HG03196 (cell line): ENCODE data around the gene SKI.
"Not testable (repeated sequence)": the region's sequence is repeated elsewhere in the genome, so short reads cannot be mapped to it uniquely, and the experiment has no call there.

Source experiments
- ATAC-seq: cut with Tn5 transposase; IDR thresholded peaks from one replicate; pipeline ENCODE4 v1.9.1; 2021; ENCODE audit not compliant: unreplicated experiment

SKI gene

GRCh38 chr1:2242814-2243725 is 15.0 kb downstream of the SKI start:
- ATAC-seq: no peak

DNA sequence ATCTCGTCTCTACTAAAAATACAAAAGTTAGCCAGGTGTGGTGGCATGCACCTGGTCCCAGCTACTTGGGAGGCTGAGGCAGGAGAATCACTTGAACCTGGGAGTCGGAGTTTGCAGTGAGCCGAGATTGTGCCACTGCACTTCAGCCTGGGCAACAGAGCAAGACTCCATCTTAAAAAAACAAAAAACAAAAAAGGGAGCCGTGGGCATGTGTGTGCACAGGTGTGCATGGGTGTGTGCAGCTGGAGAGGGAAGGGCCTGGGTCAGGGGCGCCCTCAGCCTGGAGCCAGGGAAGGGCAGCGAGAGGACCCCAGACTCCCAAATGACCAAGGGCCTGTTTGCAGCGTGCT is 18.9 kb downstream of the SKI start:
- ATAC-seq: not testable (repeated sequence)

DNA sequence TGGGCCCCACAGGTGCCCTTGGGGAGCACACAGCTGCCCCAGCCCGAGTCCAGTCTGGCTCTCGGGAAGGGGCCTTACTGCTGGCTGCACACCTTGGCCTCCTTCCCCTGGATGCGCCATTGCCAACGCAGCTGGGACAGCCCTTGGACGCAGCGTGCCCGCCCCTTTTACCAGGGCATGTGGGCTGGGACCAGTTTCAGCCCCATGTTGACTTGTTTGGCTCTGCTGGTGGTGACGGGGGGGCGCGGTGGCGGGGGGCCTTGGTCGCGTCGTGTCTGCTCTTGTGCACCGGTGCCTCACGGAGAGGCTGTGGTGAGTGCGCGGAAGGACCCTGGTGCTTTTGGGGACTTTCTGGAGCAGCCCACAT is 19.6 kb downstream of the SKI start:
- no peak for ATAC-seq

GRCh38 chr1:2248127-2248826 is 20.2 kb downstream of the SKI start:
- no peak for ATAC-seq

GRCh38 chr1:2248854-2249558 is 20.9 kb downstream of the SKI start:
- no peak for ATAC-seq

GRCh38 chr1:2249559-2249906 is 21.4 kb downstream of the SKI start:
- ATAC-seq: no peak

- no peak for ATAC-seq
Measured at GRCh38 chr1:2250721-2251281, 22.7 kb downstream of the SKI start.

DNA sequence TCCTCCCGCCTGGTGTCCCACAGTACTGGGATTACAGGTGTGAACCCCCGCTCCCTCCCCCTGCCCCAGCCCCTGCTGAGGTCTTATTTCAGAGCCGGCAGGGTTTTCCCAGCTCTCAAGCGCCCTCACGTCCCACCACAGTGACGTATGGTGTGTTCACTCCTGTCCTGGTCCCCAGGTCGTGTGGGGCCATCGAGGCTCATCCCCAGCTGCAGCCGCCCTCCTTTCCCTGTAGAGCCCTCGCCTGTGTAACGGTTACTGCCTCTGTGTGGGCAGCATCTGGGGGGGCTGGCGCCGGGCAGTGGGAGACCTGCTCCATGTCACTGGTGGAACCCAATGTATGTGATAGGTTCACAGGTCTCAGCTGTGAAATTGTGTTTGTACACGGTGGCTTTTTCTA is 23.2 kb downstream of the SKI start:
- ATAC-seq: no peak

- no peak for ATAC-seq
Measured at GRCh38 chr1:2251786-2252185, 23.7 kb downstream of the SKI start.

GRCh38 chr1:2252423-2252822 is 24.3 kb downstream of the SKI start:
- no peak for ATAC-seq

GRCh38 chr1:2253036-2253796 is 25.1 kb downstream of the SKI start:
- ATAC-seq: no peak

DNA sequence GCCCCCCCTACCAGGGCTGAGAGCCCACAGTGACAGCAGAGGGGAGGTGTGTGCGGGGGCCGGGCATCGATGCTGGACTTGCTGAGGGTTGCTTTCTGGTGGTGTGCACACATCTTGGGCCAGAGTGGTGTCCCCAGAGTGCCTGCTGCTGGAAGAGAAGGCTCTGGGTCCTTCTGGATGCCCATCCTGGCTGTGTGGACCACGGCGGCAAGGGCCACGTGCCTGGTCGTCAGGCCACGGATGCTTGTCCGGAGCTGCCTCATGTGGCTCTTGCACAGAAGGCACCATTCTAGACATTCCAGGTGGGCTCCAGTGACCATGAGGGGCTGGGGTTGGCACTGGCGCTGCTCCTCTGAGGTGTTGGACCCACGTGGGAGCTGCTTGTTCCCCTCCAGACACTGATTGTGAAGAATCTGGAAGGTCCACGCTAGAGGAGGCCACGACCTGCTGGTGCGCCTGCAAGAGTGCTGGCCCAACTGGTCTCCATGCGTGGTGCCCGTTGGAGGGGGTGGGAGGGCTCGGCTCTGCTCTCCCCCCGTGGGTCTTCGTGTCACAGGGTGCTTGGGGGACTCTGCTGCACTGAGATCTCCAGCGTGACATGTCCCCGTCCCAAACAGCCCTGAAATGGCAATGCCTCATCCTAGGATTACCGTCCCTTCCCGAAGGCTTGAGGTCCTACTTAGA is 25.8 kb downstream of the SKI start:
- ATAC-seq: no peak

- no peak for ATAC-seq
Measured at GRCh38 chr1:2255047-2255419, 26.9 kb downstream of the SKI start.

DNA sequence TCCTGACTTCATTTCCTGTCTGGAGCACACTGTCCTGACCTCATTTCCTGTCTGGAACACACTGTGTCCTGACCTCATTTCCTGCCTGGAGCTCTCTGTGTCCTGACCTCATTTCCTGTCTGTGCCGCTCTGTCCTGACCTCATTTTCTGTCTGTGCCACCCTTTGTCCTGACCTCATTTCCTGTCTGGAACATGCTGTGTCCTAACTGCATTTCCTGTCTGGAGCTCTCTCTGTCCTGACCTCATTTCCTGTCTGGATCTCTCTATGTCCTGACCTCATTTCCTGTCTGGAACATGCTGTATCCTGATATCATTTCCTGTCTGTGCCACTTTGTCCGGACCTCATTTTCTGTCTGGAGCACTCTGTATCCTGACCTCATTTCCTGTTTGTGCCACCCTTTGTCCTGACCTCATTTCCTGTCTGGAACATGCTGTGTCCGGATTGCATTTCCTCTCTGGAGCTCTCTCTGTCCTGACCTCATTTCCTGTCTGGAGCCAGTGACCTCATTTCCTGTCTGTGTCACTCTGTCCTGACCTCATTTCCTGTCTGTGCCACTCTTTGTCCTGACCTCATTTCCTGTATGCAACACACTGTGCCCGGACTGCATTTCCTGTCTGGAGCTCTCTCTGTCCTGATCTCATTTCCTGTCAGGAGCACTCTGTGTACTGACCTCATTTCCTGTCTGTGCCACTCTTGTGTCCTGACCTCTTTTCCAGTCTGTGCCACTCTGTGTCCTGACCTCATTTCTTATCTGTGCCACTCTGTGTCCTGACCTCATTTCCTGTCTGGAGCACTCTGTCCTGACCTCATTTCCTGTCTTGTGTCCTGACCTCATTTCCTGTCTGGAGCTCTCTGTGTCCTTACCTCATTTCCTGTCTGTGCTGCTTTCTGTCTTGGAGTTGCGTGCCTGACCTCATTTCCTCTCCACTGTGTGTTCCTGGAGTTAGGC is 27.6 kb downstream of the SKI start:
- ATAC-seq: peak; percentile 52

DNA sequence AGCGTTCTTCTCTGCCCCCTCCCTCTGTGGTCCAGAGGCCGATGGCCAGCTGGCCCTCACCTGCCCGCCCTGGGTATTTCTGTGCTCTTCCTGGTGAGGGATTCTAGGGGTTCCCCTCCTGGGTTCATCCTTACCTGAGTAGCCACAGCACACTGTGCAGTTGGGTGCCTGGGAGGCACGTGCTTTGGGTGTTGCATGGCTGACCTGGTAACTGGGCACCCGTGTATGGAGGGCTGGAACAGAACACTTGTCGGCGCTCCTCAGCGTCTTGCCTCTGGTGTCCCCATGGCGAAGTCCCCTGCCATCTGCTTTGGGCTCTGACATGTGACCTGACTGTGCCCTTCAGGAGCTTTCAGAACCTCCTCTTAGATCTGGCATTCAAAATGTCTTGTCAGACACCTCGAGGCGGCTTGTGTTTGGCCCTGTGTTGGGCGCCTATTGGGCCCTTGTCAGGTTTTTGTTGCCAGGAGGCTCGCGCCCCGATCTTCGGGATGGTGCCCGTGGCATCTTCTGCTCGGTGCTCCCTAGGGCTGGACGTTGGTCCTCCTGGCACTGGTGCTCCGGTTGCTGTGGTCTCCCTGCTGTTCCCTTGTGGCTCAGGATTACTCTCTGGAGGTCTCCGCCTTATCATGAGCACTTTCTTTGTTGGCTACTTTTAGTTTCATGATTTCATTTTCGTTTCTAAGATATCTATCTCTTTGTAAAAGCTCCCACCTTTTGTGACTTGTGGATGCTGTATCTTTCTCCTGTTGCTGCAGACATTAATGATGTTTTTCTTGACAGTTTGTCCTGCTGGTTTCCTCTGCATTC is 28.5 kb downstream of the SKI start:
- ATAC-seq: no peak

GRCh38 chr1:2257245-2257627 is 29.1 kb downstream of the SKI start:
- ATAC-seq: no peak

GRCh38 chr1:2258122-2258681 is 30.1 kb downstream of the SKI start:
- no peak for ATAC-seq

DNA sequence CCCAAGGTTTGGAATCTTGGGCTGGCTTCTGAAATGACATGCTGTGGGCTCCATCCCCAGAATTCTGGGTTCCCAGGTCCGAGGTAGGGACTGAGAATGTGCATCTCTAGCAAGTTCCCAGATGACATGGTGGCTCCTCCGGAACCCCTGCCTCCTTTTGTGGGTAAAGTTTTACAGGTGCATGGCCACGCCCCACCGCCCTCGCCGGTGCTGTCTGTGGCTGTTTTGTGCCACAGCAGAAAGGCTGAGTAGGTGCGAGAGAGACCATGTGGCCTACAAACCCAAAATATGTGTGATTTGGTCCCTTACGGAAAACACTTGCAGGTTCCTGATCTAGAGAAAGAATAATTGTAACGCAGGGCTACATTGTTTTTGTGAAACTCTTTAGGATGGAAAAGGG is 30.9 kb downstream of the SKI start:
- no peak for ATAC-seq
